Adrenal gland (tissue), 12 donors: ENCODE data around the gene VAPA. TPM values are rescaled to one million over a fixed set of nuclear protein-coding genes. Genes with fewer than 3 reads are reported as not detected.

Experiments
- DNase-seq, 7 donors: peaks; one replicate each; pipeline ENCODE4 v3.0.0-alpha.2; 2019 to 2020
- H3K27ac ChIP-seq, 5 donors: fragments of 200-600 bp; sonication (generic) in 4 of 5; 1 replicate in 3 of 5; 2 replicates in 2 of 5; pipeline versions ENCODE4 v1.5.1 to v1.8.0; 2016 to 2020; ENCODE audit warnings: mild to moderate bottlenecking in 1 of 5
- H3K27me3 ChIP-seq: fragments of 200-600 bp; 2 replicates; pipeline ENCODE4 v1.8.0; 2021
- H3K36me3 ChIP-seq, 2 donors: fragments of 200-600 bp; replicated peaks in 1 of 2; 1 replicate in 1 of 2; 2 replicates in 1 of 2; pipeline versions ENCODE4 v1.5.1 to v1.8.0; 2018 to 2022
- H3K4me1 ChIP-seq, 2 donors: fragments of 200-600 bp; replicated peaks in 1 of 2; 1 replicate in 1 of 2; 2 replicates in 1 of 2; pipeline versions ENCODE4 v1.5.1 to v1.8.0; 2018 to 2021
- H3K4me3 ChIP-seq, 4 donors: fragments of 200-600 bp; sonication (generic) in 3 of 4; one replicate each; pipeline ENCODE4 v1.5.1; 2016 to 2018
- H3K9me3 ChIP-seq, 3 donors: fragments of 200-600 bp; sonication (generic) in 1 of 3; replicated peaks in 1 of 3; 1 replicate in 2 of 3; 2 replicates in 1 of 3; pipeline versions ENCODE4 v1.5.1 to v1.8.0; 2016 to 2021
- POLR2A ChIP-seq, 2 donors: fragments of 450-650 bp; IDR thresholded peaks; one replicate each; pipeline ENCODE4 v1.6.1; 2017; ENCODE audit warnings: antibody characterized with exemption in 2 of 2, mild to moderate bottlenecking in 2 of 2, moderate library complexity in 1 of 2
- WGBS, 4 donors: extraction: QIAGEN DNeasy Blood & Tissue Kit in 2 of 4; methylation state at CpG; one replicate each; pipeline versions ENCODE4 v1.1.5 to v1.1.7; 2013 to 2017; 5-methylcytosine and 5-hydroxymethylcytosine counted together
- intact Hi-C, 2 donors: fragments of 100-400 bp; cut with DNase I; formaldehyde crosslinking; loops; one replicate each; pipeline versions ENCODE4 v1.14.1 to v1.15.0; 2022 to 2023
- polyA plus RNA-seq, 3 donors: library from polyadenylated mRNA; stranded (reverse); fragments of 200-250 nt in 2 of 3; fragments of 350-450 nt in 1 of 3; fragmentation: Illumina TruSeq in 1 of 3; extraction: RNeasy Lipid Tissue Mini Kit (QIAGEN cat#74804) in 1 of 3; gene quantifications; one replicate each; pipeline ENCODE4 v1.2.3, GENCODE V29; 2013 to 2014
- total RNA-seq, 9 donors: library from RNA; depleted of rRNA in 4 of 9; stranded (reverse); fragments of >200 nt in 4 of 9; fragments of 120-200 nt in 1 of 9; fragmentation: NEBNext Ultra II Directional in 1 of 9; extraction: Animal tissue kit (Norgen Biotek cat#: 25700) in 1 of 9; gene quantifications; one replicate each; pipeline versions ENCODE4 v1.1.0 to v1.2.4, GENCODE V29; 2013 to 2023
- TF ChIP-seq, protein P1 (sequence below), 6 experiments: fragments of 450-650 bp in 4 of 6; fragments of 200-600 bp in 2 of 6; sonication (generic) in 1 of 6; IDR thresholded peaks; 1 replicate in 5 of 6; 2 replicates in 1 of 6; pipeline versions ENCODE4 v1.5.1 to v1.8.0; 2016 to 2021; ENCODE audit warnings: antibody characterized with exemption in 6 of 6, mild to moderate bottlenecking in 2 of 6, moderate library complexity in 1 of 6
- donor health status: healthy with polysubstance abuse.
- donor health status: Bipolar disorder and iron deficiency.
- donor health status: DM: yes; HTN: yes; CAD: no.
- donor health status: DM: no; HTN: no; CAD: no.
- donor health status: DM: no; HTN: no; CAD: no.
- donor health status: DM: yes; HTN: yes; CAD: no.

VAPA gene
- total and polyA plus RNA-seq, 12 donors, result 71.3 to 900 (median 436) TPM

DNA sequence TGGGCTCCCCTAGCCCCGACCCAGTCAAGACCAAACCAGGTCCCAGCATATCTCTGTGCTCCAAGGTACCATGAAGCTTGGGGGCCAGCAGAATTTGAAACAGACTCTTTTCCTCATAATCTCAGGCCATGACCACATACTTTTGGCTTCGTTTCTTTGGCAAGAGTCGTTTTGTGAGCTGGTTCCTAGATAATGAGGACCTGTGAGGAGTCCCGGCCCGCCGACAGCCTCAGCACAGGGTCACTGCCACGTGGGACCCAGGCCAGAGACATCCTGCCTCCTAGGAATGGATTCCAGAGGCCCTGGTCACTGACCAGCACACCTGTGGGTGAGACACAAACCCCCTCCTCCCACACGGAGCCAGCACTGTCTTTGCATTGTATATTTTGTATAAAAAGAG, 73.5 kb downstream of the VAPA start:
- no peaks in the 10 kb centered on the region for H3K36me3 ChIP-seq
- no peaks in the 10 kb centered on the region for H3K27me3 ChIP-seq
- WGBS, 4 donors, result 55 to 75% (median 63%) methylated on average over 8 of the region's 8 CpGs
- H3K9me3 ChIP-seq, result no peaks in the 10 kb centered on the region
- no peak for DNase-seq
- no peak for TF ChIP-seq POLR2A (IDR thresholded peaks at IDR 0.05)
- TF ChIP-seq, protein P1, sequence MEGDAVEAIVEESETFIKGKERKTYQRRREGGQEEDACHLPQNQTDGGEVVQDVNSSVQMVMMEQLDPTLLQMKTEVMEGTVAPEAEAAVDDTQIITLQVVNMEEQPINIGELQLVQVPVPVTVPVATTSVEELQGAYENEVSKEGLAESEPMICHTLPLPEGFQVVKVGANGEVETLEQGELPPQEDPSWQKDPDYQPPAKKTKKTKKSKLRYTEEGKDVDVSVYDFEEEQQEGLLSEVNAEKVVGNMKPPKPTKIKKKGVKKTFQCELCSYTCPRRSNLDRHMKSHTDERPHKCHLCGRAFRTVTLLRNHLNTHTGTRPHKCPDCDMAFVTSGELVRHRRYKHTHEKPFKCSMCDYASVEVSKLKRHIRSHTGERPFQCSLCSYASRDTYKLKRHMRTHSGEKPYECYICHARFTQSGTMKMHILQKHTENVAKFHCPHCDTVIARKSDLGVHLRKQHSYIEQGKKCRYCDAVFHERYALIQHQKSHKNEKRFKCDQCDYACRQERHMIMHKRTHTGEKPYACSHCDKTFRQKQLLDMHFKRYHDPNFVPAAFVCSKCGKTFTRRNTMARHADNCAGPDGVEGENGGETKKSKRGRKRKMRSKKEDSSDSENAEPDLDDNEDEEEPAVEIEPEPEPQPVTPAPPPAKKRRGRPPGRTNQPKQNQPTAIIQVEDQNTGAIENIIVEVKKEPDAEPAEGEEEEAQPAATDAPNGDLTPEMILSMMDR (IDR thresholded peaks at IDR 0.05), result no peak
- H3K27ac ChIP-seq, result peak overlapping the region in 1 of 5 donors; percentile 15
- H3K4me3 ChIP-seq, result no peak overlapping the region
- no peaks in the 10 kb centered on the region for H3K4me1 ChIP-seq
- intact Hi-C loops, result no loop called here

- Histone ChIP-seq H3K36me3 (no peaks in the 10 kb centered on the region), H3K4me1 (no peaks in the 10 kb centered on the region), H3K4me3 (no peak overlapping the region), H3K27ac (no peak overlapping the region), H3K27me3 (no peaks in the 10 kb centered on the region), H3K9me3 (no peaks in the 10 kb centered on the region)
- intact Hi-C loops, result no loop called here
- TF ChIP-seq, protein P1 (IDR thresholded peaks at IDR 0.05), result no peak
- TF ChIP-seq POLR2A (IDR thresholded peaks at IDR 0.05), result no peak
- DNase-seq, result no peak
- WGBS, 4 donors, result 78 to 86% (median 83%) methylated on average over 10 to 12 of the region's 12 CpGs
Measured at GRCh38 chr18:9987931-9988330, 74.1 kb downstream of the VAPA start.

- intact Hi-C loops, result no loop called here
- 67 to 79% (median 75%) methylated on average over 9 of the region's 9 CpGs for WGBS, 4 donors
- H3K4me1 ChIP-seq, result no peaks in the 10 kb centered on the region
- H3K36me3 ChIP-seq, result no peaks in the 10 kb centered on the region
- no peaks in the 10 kb centered on the region for H3K9me3 ChIP-seq
- no peaks in the 10 kb centered on the region for H3K27me3 ChIP-seq
- DNase-seq, result no peak
- H3K4me3 ChIP-seq, result no peak overlapping the region
- H3K27ac ChIP-seq, result no peak overlapping the region
- TF ChIP-seq, protein P1 (IDR thresholded peaks at IDR 0.05), result no peak
- no peak for TF ChIP-seq POLR2A (IDR thresholded peaks at IDR 0.05)
Measured at GRCh38 chr18:9988665-9989064, 74.8 kb downstream of the VAPA start.

GRCh38 chr18:9989481-9989880, 75.7 kb downstream of the VAPA start:
- DNase-seq, result peak in 1 of 7 donors; percentile 20
- no peaks in the 10 kb centered on the region for H3K4me1 ChIP-seq
- 57 to 75% (median 64%) methylated on average over 5 of the region's 5 CpGs for WGBS, 4 donors
- H3K9me3 ChIP-seq, result no peaks in the 10 kb centered on the region
- intact Hi-C loops, result no loop called here
- no peak overlapping the region for H3K27ac ChIP-seq
- TF ChIP-seq, protein P1 (IDR thresholded peaks at IDR 0.05), result no peak
- TF ChIP-seq POLR2A (IDR thresholded peaks at IDR 0.05), result no peak
- no peaks in the 10 kb centered on the region for H3K36me3 ChIP-seq
- H3K27me3 ChIP-seq, result no peaks in the 10 kb centered on the region
- H3K4me3 ChIP-seq, result no peak overlapping the region
